Mesothelial cell of epicardium (in vitro differentiated cells): Measurements from ENCODE around the gene PCSK6. TPM values are rescaled to one million over a fixed set of nuclear protein-coding genes. Genes with fewer than 3 reads are reported as not detected.
"Not testable (repeated sequence)": the region's sequence is repeated elsewhere in the genome, so short reads cannot be mapped to it uniquely, and the experiment has no call there.

Source experiments
- DNase-seq, 2 experiments: peaks; one replicate each; pipeline ENCODE4 v3.0.0; 2021; ENCODE audit warnings: low spot score in 2 of 2; ENCODE audit not compliant: unreplicated experiment in 2 of 2
- H3K27ac Mint-ChIP-seq: 2 replicates; pipeline ENCODE4 v1.8.0; 2021; ENCODE audit warnings: mixed read lengths
- H3K27me3 Mint-ChIP-seq: 2 replicates; pipeline ENCODE4 v1.8.0; 2021; ENCODE audit warnings: low read depth, mixed read lengths
- H3K36me3 Mint-ChIP-seq: 2 replicates; pipeline ENCODE4 v1.8.0; 2021; ENCODE audit warnings: mixed read lengths
- H3K4me1 Mint-ChIP-seq: 2 replicates; pipeline ENCODE4 v1.8.0; 2021; ENCODE audit warnings: mixed read lengths
- H3K4me3 Mint-ChIP-seq: 2 replicates; pipeline ENCODE4 v1.8.0; 2021; ENCODE audit warnings: mild to moderate bottlenecking, moderate library complexity, mixed read lengths
- H3K9me3 Mint-ChIP-seq: 2 replicates; pipeline ENCODE4 v1.8.0; 2021; ENCODE audit warnings: mixed read lengths
- total RNA-seq: library from RNA; stranded (reverse); gene quantifications from 3 replicates; pipeline ENCODE4 v1.2.1, GENCODE V29; 2021
- TF ChIP-seq, protein P1 (sequence below): fragments of 200-600 bp; sonication (generic); IDR thresholded peaks from one replicate; pipeline ENCODE4 v1.5.0; 2021; ENCODE audit warnings: antibody characterized with exemption; ENCODE audit not compliant: unreplicated experiment

PCSK6 gene
- total RNA-seq, 1 donor from 2014 or later = 4.5 TPM

GRCh38 chr15:101427606-101428487 is 61.7 kb downstream of the PCSK6 start:
- Mint-ChIP-seq H3K27ac (no peak overlapping the region), H3K9me3 (peaks cover 2% of the 10 kb centered on the region), H3K4me1 (no peaks in the 10 kb centered on the region), H3K27me3 (peaks cover 14% of the 10 kb centered on the region), H3K36me3 (no peaks in the 10 kb centered on the region), H3K4me3 (no peak overlapping the region)
- TF ChIP-seq, protein P1, sequence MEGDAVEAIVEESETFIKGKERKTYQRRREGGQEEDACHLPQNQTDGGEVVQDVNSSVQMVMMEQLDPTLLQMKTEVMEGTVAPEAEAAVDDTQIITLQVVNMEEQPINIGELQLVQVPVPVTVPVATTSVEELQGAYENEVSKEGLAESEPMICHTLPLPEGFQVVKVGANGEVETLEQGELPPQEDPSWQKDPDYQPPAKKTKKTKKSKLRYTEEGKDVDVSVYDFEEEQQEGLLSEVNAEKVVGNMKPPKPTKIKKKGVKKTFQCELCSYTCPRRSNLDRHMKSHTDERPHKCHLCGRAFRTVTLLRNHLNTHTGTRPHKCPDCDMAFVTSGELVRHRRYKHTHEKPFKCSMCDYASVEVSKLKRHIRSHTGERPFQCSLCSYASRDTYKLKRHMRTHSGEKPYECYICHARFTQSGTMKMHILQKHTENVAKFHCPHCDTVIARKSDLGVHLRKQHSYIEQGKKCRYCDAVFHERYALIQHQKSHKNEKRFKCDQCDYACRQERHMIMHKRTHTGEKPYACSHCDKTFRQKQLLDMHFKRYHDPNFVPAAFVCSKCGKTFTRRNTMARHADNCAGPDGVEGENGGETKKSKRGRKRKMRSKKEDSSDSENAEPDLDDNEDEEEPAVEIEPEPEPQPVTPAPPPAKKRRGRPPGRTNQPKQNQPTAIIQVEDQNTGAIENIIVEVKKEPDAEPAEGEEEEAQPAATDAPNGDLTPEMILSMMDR = no peak
- DNase-seq = no peak

DNA sequence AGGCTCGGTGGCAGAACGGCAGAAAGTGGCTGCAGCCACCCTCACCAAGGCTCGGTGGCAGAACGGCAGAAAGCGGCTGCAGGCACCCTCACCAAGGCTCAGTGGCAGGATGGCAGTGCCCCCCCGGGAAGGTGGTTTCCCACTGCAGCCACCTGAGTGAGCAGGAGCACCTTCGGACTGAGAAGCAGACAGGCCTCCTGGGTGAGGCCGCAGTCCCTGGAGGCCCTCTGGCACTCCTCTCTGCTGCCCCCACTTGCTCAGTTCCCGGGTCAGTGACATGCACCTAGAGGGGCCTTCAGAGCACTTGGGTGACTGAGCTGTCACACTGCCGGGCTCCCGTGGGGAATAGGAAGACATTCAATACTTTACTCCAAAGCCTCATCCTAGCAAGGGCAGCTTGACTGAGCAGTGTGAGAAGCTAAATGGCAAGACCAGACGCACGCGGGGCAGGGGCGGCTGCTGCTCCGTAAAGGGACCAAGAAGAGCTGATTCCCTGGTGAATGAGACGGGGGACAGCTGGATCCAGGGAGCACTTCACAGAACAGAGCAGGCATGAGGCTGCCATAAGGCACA is 62.7 kb downstream of the PCSK6 start:
- TF ChIP-seq, protein P1 = no peak
- no peak for DNase-seq
- H3K36me3 Mint-ChIP-seq = no peaks in the 10 kb centered on the region
- no peaks in the 10 kb centered on the region for H3K4me1 Mint-ChIP-seq
- H3K27ac Mint-ChIP-seq = no peak overlapping the region
- no peak overlapping the region for H3K4me3 Mint-ChIP-seq
- H3K9me3 Mint-ChIP-seq = peaks cover 4% of the 10 kb centered on the region
- H3K27me3 Mint-ChIP-seq = peaks cover 16% of the 10 kb centered on the region

- Mint-ChIP-seq H3K27ac (no peak overlapping the region), H3K36me3 (no peaks in the 10 kb centered on the region), H3K4me3 (no peak overlapping the region), H3K9me3 (peaks cover 4% of the 10 kb centered on the region), H3K27me3 (peaks cover 13% of the 10 kb centered on the region), H3K4me1 (no peaks in the 10 kb centered on the region)
- no peak for DNase-seq
- TF ChIP-seq, protein P1 = no peak
These were observed 63.6 kb downstream of the PCSK6 start for GRCh38 chr15:101425787-101426365.

- H3K27ac Mint-ChIP-seq = no peak overlapping the region
- TF ChIP-seq, protein P1 = no peak
- H3K9me3 Mint-ChIP-seq = peaks cover 4% of the 10 kb centered on the region
These were observed 64.5 kb downstream of the PCSK6 start for GRCh38 chr15:101424984-101425383.

DNA sequence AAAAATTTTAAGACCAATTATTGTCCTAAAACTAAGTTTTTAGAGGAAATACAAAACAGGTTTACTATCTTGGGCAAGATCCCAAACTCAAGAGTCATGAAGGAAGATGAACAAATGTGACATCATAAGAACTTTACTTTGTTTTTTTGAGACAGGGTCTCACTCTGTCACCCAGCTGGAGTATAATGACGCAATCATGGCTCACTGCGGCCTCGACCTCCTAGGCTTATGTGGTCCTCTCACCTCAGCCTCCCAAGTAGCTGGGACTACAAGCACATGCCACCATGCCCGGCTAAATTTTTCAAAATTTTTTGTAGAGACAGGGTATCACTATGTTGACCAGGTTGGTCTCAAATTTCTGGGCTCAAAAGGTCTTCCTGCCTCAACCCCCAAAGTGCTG is 69.3 kb downstream of the PCSK6 start:
- Mint-ChIP-seq H3K4me3 (no peak overlapping the region), H3K4me1 (no peaks in the 10 kb centered on the region), H3K27me3 (peaks cover 8% of the 10 kb centered on the region), H3K36me3 (no peaks in the 10 kb centered on the region), H3K27ac (no peak overlapping the region), H3K9me3 (peaks cover 11% of the 10 kb centered on the region)
- TF ChIP-seq, protein P1 = no peak
- DNase-seq = no peak

More at GRCh38 chr15:101424984-101425383, 64.5 kb downstream of the PCSK6 start:
- no peak for DNase-seq
- peaks cover 10% of the 10 kb centered on the region for H3K27me3 Mint-ChIP-seq
- no peaks in the 10 kb centered on the region for H3K4me1 Mint-ChIP-seq
- H3K4me3 Mint-ChIP-seq = no peak overlapping the region
- no peaks in the 10 kb centered on the region for H3K36me3 Mint-ChIP-seq

- not testable (repeated sequence) for H3K27ac Mint-ChIP-seq, H3K4me3 Mint-ChIP-seq, H3K27me3 Mint-ChIP-seq, H3K4me1 Mint-ChIP-seq, DNase-seq, H3K9me3 Mint-ChIP-seq, H3K36me3 Mint-ChIP-seq
These were observed 73.0 kb downstream of the PCSK6 start for GRCh38 chr15:101416475-101416874.
